OCI-LY1 (cell line): ENCODE data around the gene AZU1.

Experiments
- H2AFZ ChIP-seq: fragments of 200-600 bp; sonication (generic), shearing (Covaris generic); 2 replicates; pipeline ENCODE4 v1.6.0; 2014; ENCODE audit warnings: antibody characterized with exemption, mild to moderate bottlenecking, low read length
- H3F3A ChIP-seq: fragments of 200-600 bp; sonication (generic), shearing (Covaris generic); 2 replicates; pipeline ENCODE4 v1.6.0; 2014; ENCODE audit warnings: mild to moderate bottlenecking, antibody characterized with exemption, low read length, moderate library complexity; ENCODE audit not compliant: insufficient read depth
- H3K27ac ChIP-seq: fragments of 200-600 bp; sonication (generic); 2 replicates; pipeline ENCODE4 v1.5.1; 2014; ENCODE audit warnings: low read length, mixed run types, mild to moderate bottlenecking, low read depth; ENCODE audit not compliant: poor library complexity, severe bottlenecking
- H3K27me3 ChIP-seq: fragments of 200-600 bp; sonication (generic); 2 replicates; pipeline ENCODE4 v1.6.0; 2014; ENCODE audit warnings: antibody characterized with exemption, mild to moderate bottlenecking, low read length, moderate library complexity; ENCODE audit not compliant: insufficient read depth
- H3K36me3 ChIP-seq: fragments of 200-600 bp; sonication (generic); 2 replicates; pipeline ENCODE4 v1.6.1; 2014; ENCODE audit warnings: mild to moderate bottlenecking, antibody characterized with exemption, low read length, moderate library complexity, mixed read lengths; ENCODE audit not compliant: insufficient read depth
- H3K4me1 ChIP-seq: fragments of 200-600 bp; sonication (generic); 2 replicates; pipeline ENCODE4 v1.5.1; 2014; ENCODE audit warnings: mild to moderate bottlenecking, low read length, moderate library complexity; ENCODE audit not compliant: insufficient read depth, severe bottlenecking
- H3K4me2 ChIP-seq: fragments of 200-600 bp; sonication (generic), shearing (Covaris generic); 2 replicates; pipeline ENCODE4 v1.6.1; 2014; ENCODE audit warnings: low read length
- H3K4me3 ChIP-seq: fragments of 200-600 bp; sonication (generic); 2 replicates; pipeline ENCODE4 v1.5.1; 2014; ENCODE audit warnings: low read length, low read depth, mild to moderate bottlenecking, mixed read lengths; ENCODE audit not compliant: poor library complexity, severe bottlenecking
- H3K79me2 ChIP-seq: fragments of 200-600 bp; shearing (Covaris generic); 2 replicates; pipeline ENCODE4 v1.6.1; 2016; ENCODE audit warnings: mixed run types, low read length, mixed read lengths; ENCODE audit not compliant: insufficient read depth
- H3K9ac ChIP-seq: fragments of 200-600 bp; sonication (generic), shearing (Covaris generic); 2 replicates; pipeline ENCODE4 v1.6.1; 2014; ENCODE audit warnings: mild to moderate bottlenecking, low read length, mixed read lengths
- H3K9me2 ChIP-seq: fragments of 200-600 bp; sonication (generic), shearing (Covaris generic); 2 replicates; pipeline ENCODE4 v1.6.1; 2014; ENCODE audit warnings: low read depth, mild to moderate bottlenecking, low read length, mixed read lengths
- H3K9me3 ChIP-seq: fragments of 200-600 bp; shearing (Covaris generic); 2 replicates; pipeline ENCODE4 v1.6.1; 2014; ENCODE audit warnings: low read length, mixed read lengths
- H4K20me1 ChIP-seq: fragments of 200-600 bp; sonication (generic), shearing (Covaris generic); 2 replicates; pipeline ENCODE4 v1.6.0; 2016; ENCODE audit warnings: mild to moderate bottlenecking, low read length; ENCODE audit not compliant: insufficient read depth
- EZH2 ChIP-seq: fragments of 200-600 bp; sonication (generic), shearing (Covaris generic); IDR thresholded peaks from 2 replicates; pipeline ENCODE4 v1.8.0; 2017; ENCODE audit warnings: borderline replicate concordance, mixed run types, mild to moderate bottlenecking, antibody characterized with exemption, low read length, moderate library complexity, mixed read lengths
- TF ChIP-seq, protein P1 (sequence below): fragments of 200-600 bp; sonication (generic), shearing (Covaris generic); IDR thresholded peaks from 2 replicates; pipeline ENCODE4 v1.5.1; 2017; ENCODE audit warnings: mild to moderate bottlenecking, antibody characterized with exemption, low read length, moderate library complexity, mixed read lengths

Gene AZU1

DNA sequence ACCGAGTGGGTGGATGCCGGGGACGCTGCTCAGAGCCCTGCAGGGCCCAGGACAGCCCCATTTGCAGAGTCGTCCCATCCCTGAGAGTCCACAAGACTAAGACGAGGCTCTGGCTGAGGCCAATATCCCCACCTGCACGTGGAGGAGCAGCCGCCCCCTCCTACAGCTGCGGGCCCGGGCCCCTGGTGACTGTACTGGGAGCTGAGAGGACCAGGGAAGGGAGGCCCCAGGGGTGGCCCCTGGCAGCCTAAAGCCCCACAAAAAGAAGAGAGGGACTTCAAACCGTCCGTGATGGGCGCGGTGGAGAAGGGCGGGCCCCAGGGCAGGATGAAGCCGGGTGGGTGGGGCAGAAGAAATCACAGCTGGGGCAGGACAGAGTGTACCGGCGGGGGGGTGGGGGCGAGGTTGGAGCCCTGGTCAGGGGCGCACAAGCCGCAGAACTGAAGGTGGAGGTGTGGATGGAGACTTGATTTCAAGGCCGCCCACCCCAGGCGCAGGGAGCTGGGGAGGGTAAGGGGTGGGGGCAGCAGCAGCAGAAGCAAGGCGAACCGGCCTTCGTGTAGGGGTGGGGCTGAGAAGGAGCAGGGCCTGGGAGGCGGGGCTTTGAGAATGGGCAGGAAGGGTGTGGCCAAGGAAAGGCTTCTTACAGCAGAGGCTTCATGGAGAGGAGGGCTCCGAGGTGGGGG is 44.8 kb downstream of the AZU1 start:
- H3K4me2 ChIP-seq, result peak overlapping the region; percentile 72
- no peaks in the 10 kb centered on the region for H4K20me1 ChIP-seq
- H3K36me3 ChIP-seq, result peaks cover 26% of the 10 kb centered on the region
- H3K4me1 ChIP-seq, result peaks cover 17% of the 10 kb centered on the region
- H3K4me3 ChIP-seq, result peak overlapping the region; percentile 48
- H3F3A ChIP-seq, result no peaks in the 10 kb centered on the region
- H3K9me3 ChIP-seq, result no peaks in the 10 kb centered on the region
- TF ChIP-seq, protein P1, sequence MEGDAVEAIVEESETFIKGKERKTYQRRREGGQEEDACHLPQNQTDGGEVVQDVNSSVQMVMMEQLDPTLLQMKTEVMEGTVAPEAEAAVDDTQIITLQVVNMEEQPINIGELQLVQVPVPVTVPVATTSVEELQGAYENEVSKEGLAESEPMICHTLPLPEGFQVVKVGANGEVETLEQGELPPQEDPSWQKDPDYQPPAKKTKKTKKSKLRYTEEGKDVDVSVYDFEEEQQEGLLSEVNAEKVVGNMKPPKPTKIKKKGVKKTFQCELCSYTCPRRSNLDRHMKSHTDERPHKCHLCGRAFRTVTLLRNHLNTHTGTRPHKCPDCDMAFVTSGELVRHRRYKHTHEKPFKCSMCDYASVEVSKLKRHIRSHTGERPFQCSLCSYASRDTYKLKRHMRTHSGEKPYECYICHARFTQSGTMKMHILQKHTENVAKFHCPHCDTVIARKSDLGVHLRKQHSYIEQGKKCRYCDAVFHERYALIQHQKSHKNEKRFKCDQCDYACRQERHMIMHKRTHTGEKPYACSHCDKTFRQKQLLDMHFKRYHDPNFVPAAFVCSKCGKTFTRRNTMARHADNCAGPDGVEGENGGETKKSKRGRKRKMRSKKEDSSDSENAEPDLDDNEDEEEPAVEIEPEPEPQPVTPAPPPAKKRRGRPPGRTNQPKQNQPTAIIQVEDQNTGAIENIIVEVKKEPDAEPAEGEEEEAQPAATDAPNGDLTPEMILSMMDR, result no peak
- no peak for TF ChIP-seq EZH2
- no peaks in the 10 kb centered on the region for H3K9me2 ChIP-seq
- H3K9ac ChIP-seq, result no peak overlapping the region; the same call in 1 of the 2 replicates
- no peak overlapping the region for H2AFZ ChIP-seq
- H3K27me3 ChIP-seq, result no peaks in the 10 kb centered on the region
- peak overlapping the region; percentile 69 for H3K27ac ChIP-seq
- H3K79me2 ChIP-seq, result no peaks in the 10 kb centered on the region

DNA sequence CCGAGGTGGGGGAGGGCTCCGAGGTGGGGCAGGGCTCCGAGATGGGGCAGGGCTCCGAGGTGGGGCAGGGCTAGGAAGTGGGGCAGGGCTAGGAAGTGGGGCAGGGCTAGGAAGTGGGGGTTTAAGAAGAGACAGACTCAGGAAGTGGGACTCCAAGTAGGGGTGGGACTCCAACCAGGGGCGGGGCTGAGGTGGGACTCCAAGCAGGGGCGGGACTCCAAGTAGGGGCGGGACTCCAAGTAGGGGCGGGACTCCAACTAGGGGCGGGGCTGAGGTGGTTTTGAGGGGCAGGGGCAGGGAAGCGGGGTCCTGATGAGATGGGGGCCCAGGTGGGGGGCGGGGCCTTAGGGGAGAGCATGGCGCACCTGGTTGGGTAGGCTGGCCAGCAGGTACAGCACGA is 45.4 kb downstream of the AZU1 start:
- Histone ChIP-seq H3K9me2 (no peaks in the 10 kb centered on the region), H3K4me1 (peaks cover 17% of the 10 kb centered on the region), H3K79me2 (no peaks in the 10 kb centered on the region), H3K27me3 (no peaks in the 10 kb centered on the region), H3K36me3 (peaks cover 20% of the 10 kb centered on the region), H3K4me3 (peak overlapping the region; percentile 12), H4K20me1 (no peaks in the 10 kb centered on the region), H3K4me2 (peak overlapping the region; percentile 20; the same call in 1 of the 2 replicates), H2AFZ (no peak overlapping the region), H3K27ac (no peak overlapping the region), H3K9ac (no peak overlapping the region), H3F3A (no peaks in the 10 kb centered on the region), H3K9me3 (no peaks in the 10 kb centered on the region)
- TF ChIP-seq EZH2, result no peak
- TF ChIP-seq, protein P1, result no peak

DNA sequence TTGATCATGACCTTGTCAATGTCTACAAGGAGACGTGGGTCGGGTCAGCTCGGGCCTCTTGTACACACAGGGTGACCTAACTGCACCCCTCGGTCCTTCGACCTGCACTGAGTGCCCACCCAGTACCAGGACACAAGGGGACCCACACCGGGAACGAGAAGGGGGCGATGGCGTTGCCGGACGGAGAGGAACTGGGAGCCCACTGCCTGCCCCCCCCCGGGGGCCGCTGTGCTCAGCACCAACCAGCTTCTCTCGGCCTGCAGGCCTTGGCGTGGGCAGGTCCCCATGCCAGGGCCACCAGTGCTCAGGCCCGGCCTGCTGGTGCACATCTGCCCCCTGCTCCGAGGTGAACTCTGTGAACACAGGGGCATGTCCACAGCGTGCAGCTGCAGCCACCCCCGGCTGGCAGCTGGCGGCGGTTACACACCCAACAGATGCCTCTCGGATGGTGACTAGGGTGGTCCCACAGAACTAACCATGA is 46.0 kb downstream of the AZU1 start:
- peaks cover 17% of the 10 kb centered on the region for H3K4me1 ChIP-seq
- H3K9ac ChIP-seq, result no peak overlapping the region
- H3K9me2 ChIP-seq, result no peaks in the 10 kb centered on the region
- peak overlapping the region; percentile 20; the same call in 1 of the 2 replicates for H3K4me2 ChIP-seq
- no peaks in the 10 kb centered on the region for H3F3A ChIP-seq
- no peaks in the 10 kb centered on the region for H4K20me1 ChIP-seq
- H3K9me3 ChIP-seq, result no peaks in the 10 kb centered on the region
- H3K27ac ChIP-seq, result no peak overlapping the region
- TF ChIP-seq, protein P1, result no peak
- no peak for TF ChIP-seq EZH2
- no peaks in the 10 kb centered on the region for H3K79me2 ChIP-seq
- no peak overlapping the region for H2AFZ ChIP-seq
- peaks cover 15% of the 10 kb centered on the region for H3K36me3 ChIP-seq
- peak overlapping the region; percentile 12 for H3K4me3 ChIP-seq
- no peaks in the 10 kb centered on the region for H3K27me3 ChIP-seq
